HG03521 (cell line): ENCODE measurements around the gene FFAR2.
"Not testable (repeated sequence)": the region's sequence is repeated elsewhere in the genome, so short reads cannot be mapped to it uniquely, and the experiment has no call there.

Source experiments
- ATAC-seq: cut with Tn5 transposase; IDR thresholded peaks from one replicate; pipeline ENCODE4 v1.9.1; 2021; ENCODE audit warnings: mild to moderate bottlenecking, moderate library complexity; ENCODE audit not compliant: unreplicated experiment

The FFAR2 gene

GRCh38 chr19:35447606-35448469, at the start of gene FFAR2:
TSS of gene FFAR2 (plus strand) at chr19:35448257. CDS start at chr19:35449715, 1,458 bp downstream.
- ATAC-seq, result no peak

GRCh38 chr19:35398570-35398969, 49.5 kb upstream of the FFAR2 start:
- no peak for ATAC-seq

- no peak for ATAC-seq
Measured at GRCh38 chr19:35399231-35399630, 48.8 kb upstream of the FFAR2 start.

DNA sequence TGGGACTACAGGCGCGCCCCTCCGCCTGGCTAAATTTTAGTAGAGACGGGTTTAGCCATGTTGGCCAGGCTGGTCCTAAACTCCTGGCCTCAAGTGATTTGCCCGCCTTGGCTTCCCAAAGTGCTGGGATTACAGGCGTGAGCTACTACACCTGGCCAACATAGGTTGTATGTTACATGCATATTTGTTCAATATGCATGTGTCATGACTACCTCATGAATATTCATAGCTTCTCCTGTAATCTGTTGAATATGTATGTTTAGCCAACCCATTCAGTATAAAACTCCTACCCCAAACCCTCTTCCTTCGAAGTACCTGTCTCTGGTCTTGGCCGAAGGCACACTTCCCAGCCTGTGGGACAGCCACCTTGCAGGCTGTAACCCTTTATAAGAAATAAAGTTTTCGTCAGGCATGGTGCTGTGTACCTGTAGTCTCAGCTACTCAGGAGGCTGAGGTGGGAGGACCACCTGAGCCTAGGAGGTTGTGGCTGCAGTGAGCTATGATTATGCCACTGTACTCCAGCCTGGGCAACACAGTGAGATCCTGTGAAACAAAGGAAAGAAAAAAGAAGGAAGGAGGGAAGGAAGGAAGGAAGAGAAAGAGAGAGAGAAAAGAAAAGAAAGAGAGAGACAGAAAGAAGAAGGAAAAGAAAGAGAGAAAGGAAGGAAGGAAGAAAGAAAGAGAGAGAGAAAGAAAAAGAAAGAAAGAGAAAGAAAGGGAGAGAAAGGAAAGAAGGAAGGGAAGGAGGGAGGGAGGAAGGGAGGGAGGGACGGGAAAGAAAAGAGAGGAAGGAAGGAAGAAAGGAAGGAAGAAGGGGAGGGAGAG, 47.9 kb upstream of the FFAR2 start:
- no peak for ATAC-seq

DNA sequence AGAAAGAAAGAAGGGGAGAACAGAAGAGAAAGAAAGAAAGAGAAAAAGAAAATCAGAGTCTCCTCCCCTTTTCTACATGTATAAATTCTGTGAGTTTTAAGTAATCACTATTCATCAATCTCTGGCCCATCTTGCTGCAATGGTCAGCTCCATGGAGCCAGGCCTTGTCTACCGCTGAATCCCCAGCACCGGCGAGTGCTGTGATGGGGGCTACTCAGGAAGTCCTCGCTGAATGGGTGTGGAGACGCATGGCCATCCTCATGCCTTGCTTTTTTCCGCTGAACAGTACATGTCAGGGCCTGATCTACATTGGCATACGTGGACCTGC, 47.3 kb upstream of the FFAR2 start:
- no peak for ATAC-seq

- ATAC-seq, result not testable (repeated sequence)
Measured at GRCh38 chr19:35401416-35401815, 46.6 kb upstream of the FFAR2 start.

- ATAC-seq, result no peak
Measured at GRCh38 chr19:35403116-35403760, 44.8 kb upstream of the FFAR2 start.

DNA sequence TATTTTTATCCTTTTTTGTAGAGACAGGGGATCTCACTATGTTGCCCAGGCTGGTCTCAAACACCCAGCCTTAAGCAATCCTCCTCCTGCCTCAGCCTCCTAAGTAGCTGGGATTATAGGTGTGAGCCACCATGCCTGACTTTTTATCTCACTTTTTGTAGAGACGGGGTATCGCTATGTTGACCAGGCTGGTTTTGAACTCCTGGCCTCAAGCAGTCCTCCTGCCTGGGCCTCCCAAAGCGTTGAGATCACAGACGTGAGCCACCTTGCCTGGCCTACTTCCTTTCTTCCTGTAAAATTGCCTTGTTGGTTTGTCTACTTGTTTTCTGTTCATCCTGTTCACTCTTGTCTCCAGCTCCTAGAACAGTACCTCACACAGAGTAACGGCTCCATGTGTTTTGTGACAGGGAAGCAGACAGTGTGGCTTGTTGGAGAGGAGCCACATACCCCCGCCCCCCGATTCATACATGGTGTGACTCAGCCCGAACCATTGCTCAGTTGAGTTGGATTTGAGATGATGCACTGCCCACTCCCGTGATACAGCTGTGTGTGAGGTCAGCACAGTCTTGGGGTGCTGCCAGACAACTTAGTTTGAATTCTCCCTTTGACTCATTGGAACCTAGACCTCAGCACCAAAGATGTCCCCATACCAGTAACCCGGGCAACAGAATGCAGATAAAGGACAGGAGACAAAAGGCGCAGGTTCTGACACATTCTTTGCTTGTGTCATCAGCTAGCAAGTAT, 43.0 kb upstream of the FFAR2 start:
- peak; percentile 51 for ATAC-seq

DNA sequence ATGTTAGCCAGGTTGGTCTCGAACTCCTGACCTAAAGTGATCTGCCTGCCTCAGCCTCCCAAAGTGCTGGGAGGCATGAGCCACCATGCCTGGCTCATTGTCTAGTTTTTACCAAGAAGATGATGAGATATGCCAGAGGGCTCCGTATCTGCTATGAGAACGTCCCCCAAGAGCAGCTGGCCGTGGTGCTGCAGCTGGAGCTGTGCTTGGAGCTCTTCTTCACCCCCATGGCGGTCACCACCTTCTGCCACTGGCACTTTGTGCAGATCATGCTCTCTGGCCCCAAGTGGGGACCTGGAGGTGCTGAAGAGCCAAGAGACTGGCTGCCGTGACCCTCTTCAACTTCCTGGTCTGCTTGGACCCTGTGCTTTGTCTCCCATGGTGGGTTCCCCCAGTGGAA, 40.4 kb upstream of the FFAR2 start:
- ATAC-seq, result no peak

DNA sequence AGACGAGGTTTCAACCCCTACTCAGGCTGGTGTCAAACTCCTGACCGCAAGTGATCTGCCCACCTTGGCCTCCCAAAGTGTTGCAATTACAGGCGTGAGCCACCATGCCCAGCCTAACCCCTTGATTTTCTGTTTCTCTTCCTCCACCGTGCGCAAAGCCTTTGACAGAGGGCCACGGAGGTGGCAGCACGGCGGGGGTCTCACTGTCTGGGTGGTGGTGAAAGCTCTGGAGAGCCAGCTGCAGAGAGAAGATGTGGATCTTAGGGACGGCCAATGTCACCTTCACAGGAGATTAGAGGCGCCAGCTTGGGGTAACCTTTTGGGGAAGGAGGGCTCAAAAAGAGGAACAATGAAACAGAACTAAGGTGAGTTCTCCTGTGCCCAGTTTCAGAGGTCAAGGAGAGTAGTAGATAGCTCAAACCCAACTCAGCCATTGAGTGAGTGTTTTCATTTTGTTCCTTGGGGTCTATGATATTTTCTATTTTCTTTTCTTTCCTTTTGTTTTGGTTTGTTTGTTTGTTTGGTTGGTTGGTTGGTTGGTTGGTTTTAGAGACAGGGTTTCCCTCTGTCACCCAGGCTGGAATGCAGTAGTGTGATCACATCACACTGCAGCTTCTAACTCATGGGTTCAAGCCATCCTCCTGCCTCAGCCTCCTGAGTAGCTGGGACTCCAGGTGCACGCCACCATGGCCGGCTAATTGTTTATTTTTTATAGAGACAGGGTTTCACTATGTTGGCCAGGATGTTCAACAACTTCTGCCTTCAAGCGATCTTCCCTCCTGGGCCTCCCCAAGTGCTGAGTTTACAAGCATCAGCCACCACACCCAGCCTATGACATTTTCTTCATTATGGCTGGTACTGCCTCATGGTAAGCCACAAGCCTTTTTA, 39.5 kb upstream of the FFAR2 start:
- peak; percentile 50 for ATAC-seq

GRCh38 chr19:35409191-35409590, 38.9 kb upstream of the FFAR2 start:
- ATAC-seq, result no peak

DNA sequence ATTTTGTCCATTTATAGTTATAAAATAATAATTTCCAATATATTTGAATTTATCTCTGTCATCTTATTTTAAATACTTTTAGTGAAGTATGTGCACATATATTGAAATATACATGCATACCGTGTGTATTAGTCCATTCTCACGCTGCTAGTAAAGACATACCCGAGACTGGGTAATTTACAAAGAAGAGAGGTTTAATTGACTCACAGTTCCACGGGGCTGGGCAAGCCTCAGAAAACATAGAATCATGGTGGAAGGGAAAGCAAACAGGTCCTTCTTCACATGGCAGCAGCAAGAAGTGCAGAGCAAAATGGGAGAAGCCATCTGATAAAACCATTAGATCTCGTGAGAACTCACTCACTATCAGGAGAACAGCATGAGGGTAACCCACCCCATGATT, 37.6 kb upstream of the FFAR2 start:
- no peak for ATAC-seq

- no peak for ATAC-seq
Measured at GRCh38 chr19:35414442-35414841, 33.6 kb upstream of the FFAR2 start.

- ATAC-seq, result no peak
Measured at GRCh38 chr19:35416331-35416730, 31.7 kb upstream of the FFAR2 start.

GRCh38 chr19:35417278-35417677, 30.8 kb upstream of the FFAR2 start:
- no peak for ATAC-seq

GRCh38 chr19:35417713-35418534, 30.1 kb upstream of the FFAR2 start:
- no peak for ATAC-seq

- no peak for ATAC-seq
Measured at GRCh38 chr19:35419046-35419445, 29.0 kb upstream of the FFAR2 start.

DNA sequence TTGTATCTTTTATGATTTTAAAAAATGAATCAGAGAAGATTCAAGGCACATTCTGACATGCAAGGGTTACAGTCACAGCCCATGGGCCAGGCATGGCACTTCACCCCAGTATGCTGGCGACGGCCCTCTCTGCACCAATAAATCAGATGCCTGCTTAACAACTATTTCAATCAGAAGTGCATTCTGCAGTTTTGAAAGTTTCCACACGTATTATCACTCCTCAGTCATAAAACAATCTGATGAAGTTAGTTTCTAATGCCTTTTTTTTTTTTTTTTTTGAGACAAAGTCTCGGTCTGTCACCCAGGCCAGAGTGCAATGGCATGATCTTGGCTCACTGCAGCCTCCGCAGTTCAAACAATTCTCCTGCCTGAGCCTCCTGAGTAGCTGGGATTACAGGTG, 28.3 kb upstream of the FFAR2 start:
- ATAC-seq, result no peak

GRCh38 chr19:35421362-35421761, 26.7 kb upstream of the FFAR2 start:
- ATAC-seq, result no peak
